DMS 273 (cell line): Measurements from ENCODE around the gene PRKCH.

Experiments
- DNase-seq: peaks from one replicate; lab custom pipeline; 2025; ENCODE audit not compliant: unreplicated experiment; lab: John Stamatoyannopoulos, UW

PRKCH gene

GRCh38 chr14:61321385-61322010 is at the start of gene PRKCH:
Gene PRKCH (plus strand): TSS chr14:61321579. CDS start chr14:61322102, 523 bp downstream.
- DNase-seq: peak; percentile 83

- DNase-seq: no peak
These were observed 44.1 kb upstream of the PRKCH start for GRCh38 chr14:61277232-61277631.

- no peak for DNase-seq
These were observed 43.6 kb upstream of the PRKCH start for GRCh38 chr14:61277784-61278183.

GRCh38 chr14:61279082-61279481 is 42.3 kb upstream of the PRKCH start:
- no peak for DNase-seq

- DNase-seq: no peak
These were observed 41.3 kb upstream of the PRKCH start for GRCh38 chr14:61280092-61280525.

GRCh38 chr14:61280526-61281185 is 40.7 kb upstream of the PRKCH start:
- peak; percentile 88 for DNase-seq

- DNase-seq: no peak
These were observed 40.0 kb upstream of the PRKCH start, which contains the start of gene TMEM30B for GRCh38 chr14:61281186-61281947. Gene TMEM30B (minus strand): TSS chr14:61281338. CDS start chr14:61281147, 191 bp downstream.

GRCh38 chr14:61281948-61282275 is 39.5 kb upstream of the PRKCH start:
- DNase-seq: peak; percentile 31

GRCh38 chr14:61282746-61283145 is 38.6 kb upstream of the PRKCH start:
- DNase-seq: no peak

- no peak for DNase-seq
These were observed 37.4 kb upstream of the PRKCH start for GRCh38 chr14:61284001-61284400.

GRCh38 chr14:61285364-61285763 is 36.0 kb upstream of the PRKCH start:
- DNase-seq: no peak

- DNase-seq: no peak
These were observed 34.2 kb upstream of the PRKCH start for GRCh38 chr14:61287196-61287595.

- no peak for DNase-seq
These were observed 33.2 kb upstream of the PRKCH start for GRCh38 chr14:61288228-61288627.

- no peak for DNase-seq
These were observed 32.7 kb upstream of the PRKCH start for GRCh38 chr14:61288720-61289119.

- DNase-seq: peak; percentile 84
These were observed 30.7 kb upstream of the PRKCH start for GRCh38 chr14:61290701-61291100.

GRCh38 chr14:61296151-61296550 is 25.2 kb upstream of the PRKCH start:
- no peak for DNase-seq

GRCh38 chr14:61296719-61297502 is 24.5 kb upstream of the PRKCH start:
- peak; percentile 70 for DNase-seq

GRCh38 chr14:61297581-61297980 is 23.8 kb upstream of the PRKCH start:
- no peak for DNase-seq

- DNase-seq: no peak
These were observed 22.6 kb upstream of the PRKCH start for GRCh38 chr14:61298824-61299223.

GRCh38 chr14:61300209-61300608 is 21.2 kb upstream of the PRKCH start:
- DNase-seq: no peak

GRCh38 chr14:61300754-61301153 is 20.6 kb upstream of the PRKCH start:
- no peak for DNase-seq
